H9 (cell line): ENCODE measurements around the gene PRRC1. TPM values are rescaled to one million over a fixed set of nuclear protein-coding genes. Genes with fewer than 3 reads are reported as not detected.

Source experiments
- DNase-seq: peaks from one replicate; pipeline ENCODE4 v3.0.0-alpha.2; 2017
- H2AFZ ChIP-seq: one replicate; pipeline ENCODE4 v1.6.1; 2013; ENCODE audit warnings: mild to moderate bottlenecking, low read length, control low read depth, moderate library complexity
- H2AK5ac ChIP-seq: 2 replicates; pipeline ENCODE4 v1.6.1; 2013; ENCODE audit warnings: low read length, control low read depth, mixed read lengths; ENCODE audit not compliant: insufficient read length
- H2BK120ac ChIP-seq: one replicate; pipeline ENCODE4 v1.6.1; 2013; ENCODE audit warnings: low read depth, mild to moderate bottlenecking, low read length, control low read depth, inconsistent platforms; ENCODE audit not compliant: poor library complexity, severe bottlenecking
- H2BK12ac ChIP-seq: 2 replicates; pipeline ENCODE4 v1.6.1; 2013; ENCODE audit warnings: low read length, control low read depth, mixed read lengths, low read depth; ENCODE audit not compliant: insufficient read length
- H2BK15ac ChIP-seq: 2 replicates; pipeline ENCODE4 v1.6.1; 2013; ENCODE audit warnings: low read depth, low read length, control low read depth
- H2BK20ac ChIP-seq: one replicate; pipeline ENCODE4 v1.6.1; 2013; ENCODE audit warnings: low read depth, mild to moderate bottlenecking, low read length, control low read depth, inconsistent platforms; ENCODE audit not compliant: poor library complexity, severe bottlenecking
- H2BK5ac ChIP-seq: 2 replicates; pipeline ENCODE4 v1.6.1; 2013; ENCODE audit warnings: low read length, control low read depth, mixed read lengths; ENCODE audit not compliant: insufficient read length
- H3K14ac ChIP-seq: 2 replicates; pipeline ENCODE4 v1.6.1; 2013; ENCODE audit warnings: low read length, control low read depth; ENCODE audit not compliant: insufficient read depth
- H3K18ac ChIP-seq: 2 replicates; pipeline ENCODE4 v1.6.1; 2013; ENCODE audit warnings: low read depth, mild to moderate bottlenecking, mixed read lengths, low read length, control low read depth; ENCODE audit not compliant: insufficient read length
- H3K23ac ChIP-seq: 2 replicates; pipeline ENCODE4 v1.6.1; 2013; ENCODE audit warnings: low read length, control low read depth, mixed read lengths, low read depth; ENCODE audit not compliant: insufficient read length
- H3K23me2 ChIP-seq: 2 replicates; pipeline ENCODE4 v1.6.1; 2013; ENCODE audit warnings: low read depth, mild to moderate bottlenecking, mixed read lengths, low read length, control low read depth; ENCODE audit not compliant: insufficient read length, poor library complexity, severe bottlenecking
- H3K27ac ChIP-seq: 2 replicates; pipeline ENCODE4 v1.5.1; 2013; ENCODE audit warnings: low read length, control low read depth, mixed read lengths, low read depth; ENCODE audit not compliant: insufficient read length
- H3K27me3 ChIP-seq: 2 replicates; pipeline ENCODE4 v1.6.1; 2013; ENCODE audit warnings: low read length, control low read depth, inconsistent platforms; ENCODE audit not compliant: insufficient read depth
- H3K4ac ChIP-seq: 2 replicates; pipeline ENCODE4 v1.6.1; 2013; ENCODE audit warnings: low read depth, mild to moderate bottlenecking, control low read depth, inconsistent platforms, low read length, moderate library complexity
- H3K4me1 ChIP-seq: 2 replicates; pipeline ENCODE4 v1.6.1; 2013; ENCODE audit warnings: low read length, control low read depth, inconsistent platforms; ENCODE audit not compliant: insufficient read depth
- H3K4me2 ChIP-seq: 2 replicates; pipeline ENCODE4 v1.6.1; 2013; ENCODE audit warnings: low read length, control low read depth, mixed read lengths; ENCODE audit not compliant: insufficient read length, insufficient read depth
- H3K56ac ChIP-seq: 2 replicates; pipeline ENCODE4 v1.6.1; 2013; ENCODE audit warnings: low read depth, mild to moderate bottlenecking, mixed read lengths, low read length, control low read depth; ENCODE audit not compliant: insufficient read length
- H3K79me1 ChIP-seq: 2 replicates; pipeline ENCODE4 v1.6.1; 2013; ENCODE audit warnings: low read depth, mild to moderate bottlenecking, moderate library complexity, low read length, control low read depth, inconsistent platforms; ENCODE audit not compliant: insufficient read depth, poor library complexity, severe bottlenecking
- H3K79me2 ChIP-seq: 2 replicates; pipeline ENCODE4 v1.6.1; 2013; ENCODE audit warnings: low read length, control low read depth, inconsistent platforms; ENCODE audit not compliant: insufficient read depth
- H3K9ac ChIP-seq: 2 replicates; pipeline ENCODE4 v1.6.1; 2013; ENCODE audit warnings: low read length, control low read depth, mixed read lengths; ENCODE audit not compliant: insufficient read length; ENCODE audit errors: extremely low read depth
- H3K9me3 ChIP-seq: one replicate; pipeline ENCODE4 v1.6.1; 2013; ENCODE audit warnings: low read depth, low read length, inconsistent platforms; ENCODE audit not compliant: control insufficient read depth
- H3T11ph ChIP-seq: one replicate; pipeline ENCODE4 v1.6.1; 2013; ENCODE audit warnings: mild to moderate bottlenecking, low read length, control low read depth, inconsistent platforms
- H4K20me1 ChIP-seq: one replicate; pipeline ENCODE4 v1.6.1; 2013; ENCODE audit not compliant: control insufficient read depth, insufficient read length, insufficient read depth
- H4K5ac ChIP-seq: 2 replicates; pipeline ENCODE4 v1.6.1; 2013; ENCODE audit warnings: low read depth, mild to moderate bottlenecking, mixed read lengths, low read length, control low read depth; ENCODE audit not compliant: insufficient read length
- H4K8ac ChIP-seq: replicated peaks from 2 replicates; pipeline ENCODE4 v1.6.1; 2013; ENCODE audit warnings: low read length, control low read depth, mixed read lengths, low read depth; ENCODE audit not compliant: insufficient read length
- H4K91ac ChIP-seq: 2 replicates; pipeline ENCODE4 v1.6.1; 2013; ENCODE audit warnings: low read depth, mild to moderate bottlenecking, moderate library complexity, mixed read lengths, low read length, control low read depth; ENCODE audit not compliant: insufficient read length
- H3K27ac Mint-ChIP-seq, 3 experiments: 2 replicates in 2 of 3; 3 replicates in 1 of 3; pipeline ENCODE4 v1.8.0; 2020 to 2021; ENCODE audit warnings: mixed read lengths in 3 of 3, mild to moderate bottlenecking in 1 of 3, moderate library complexity in 1 of 3
- H3K27me3 Mint-ChIP-seq: 2 replicates; pipeline ENCODE4 v1.8.0; 2021; ENCODE audit warnings: low read depth, mild to moderate bottlenecking, moderate library complexity, mixed read lengths
- H3K36me3 Mint-ChIP-seq, 3 experiments: 2 replicates in 2 of 3; 3 replicates in 1 of 3; pipeline ENCODE4 v1.8.0; 2020 to 2021; ENCODE audit warnings: low read depth in 3 of 3, mixed read lengths in 3 of 3; ENCODE audit not compliant: insufficient read depth in 1 of 3
- H3K4me1 Mint-ChIP-seq, 2 experiments: 2 replicates each; pipeline ENCODE4 v1.8.0; 2020; ENCODE audit warnings: mixed read lengths in 2 of 2
- H3K4me3 Mint-ChIP-seq, 2 experiments: 2 replicates in 1 of 2; 3 replicates in 1 of 2; pipeline ENCODE4 v1.8.0; 2020 to 2021; ENCODE audit warnings: mild to moderate bottlenecking in 2 of 2, mixed read lengths in 2 of 2, moderate library complexity in 1 of 2
- H3K9me3 Mint-ChIP-seq, 2 experiments: 2 replicates in 1 of 2; 3 replicates in 1 of 2; pipeline ENCODE4 v1.8.0; 2020; ENCODE audit warnings: mild to moderate bottlenecking in 2 of 2, mixed read lengths in 2 of 2, moderate library complexity in 1 of 2
- CTCF ChIP-seq: fragments of 200-600 bp; sonication (generic); conservative IDR thresholded peaks from 3 replicates; pipeline ENCODE4 v1.8.0; 2021; ENCODE audit warnings: antibody characterized with exemption, mild to moderate bottlenecking
- WGBS: extraction: QIAGEN DNeasy Blood & Tissue Kit; methylation state at CpG from one replicate; pipeline ENCODE4 v1.1.7; 2013; ENCODE audit warnings: missing lambda C conversion rate, low lambda C conversion rate, mixed read lengths; ENCODE audit not compliant: insufficient read length; ENCODE audit errors: extremely low coverage; 5-methylcytosine and 5-hydroxymethylcytosine counted together
- total RNA-seq: library from RNA; stranded (reverse); gene quantifications from 2 replicates; pipeline ENCODE4 v1.2.1, GENCODE V29; 2021

The PRRC1 gene
- total RNA-seq, 1 experiment from 2014 or later, result 70.7 TPM

GRCh38 chr5:127551410-127552041 is 34.1 kb downstream of the PRRC1 start:
- H3K4me2 ChIP-seq, result no peak overlapping the region
- no peaks in the 10 kb centered on the region for H3K79me1 ChIP-seq
- no peak overlapping the region for H2AK5ac ChIP-seq
- no peak overlapping the region for H4K8ac ChIP-seq
- no peak overlapping the region for H2AFZ ChIP-seq
- H3K23me2 ChIP-seq, result no peaks in the 10 kb centered on the region
- no CpG with 5 or more reads among the region's 9 CpGs for WGBS
- DNase-seq, result no peak
- Mint-ChIP-seq H3K27me3 (no peaks in the 10 kb centered on the region), H3K4me3 (no peak overlapping the region), H3K4me1 (no peaks in the 10 kb centered on the region), H3K36me3 (peaks cover 14 to 44% (median 38%) of the 10 kb centered on the region in 3 experiments; a peak in 6 of 7 replicates), H3K9me3 (no peaks in the 10 kb centered on the region), H3K27ac (no peak overlapping the region)
- no peak overlapping the region for H3K14ac ChIP-seq
- H2BK20ac ChIP-seq, result no peak overlapping the region
- no peaks in the 10 kb centered on the region for H3K4me1 ChIP-seq
- H3K56ac ChIP-seq, result no peak overlapping the region
- H4K5ac ChIP-seq, result no peak overlapping the region
- no peak overlapping the region for H3T11ph ChIP-seq
- no peak for TF ChIP-seq CTCF
- no peak overlapping the region for H3K18ac ChIP-seq
- no peak overlapping the region for H4K91ac ChIP-seq
- no peak overlapping the region for H3K4ac ChIP-seq
- H2BK12ac ChIP-seq, result no peak overlapping the region
- no peak overlapping the region for H3K27ac ChIP-seq
- H2BK15ac ChIP-seq, result no peak overlapping the region
- H2BK120ac ChIP-seq, result no peak overlapping the region
- no peaks in the 10 kb centered on the region for H3K9me3 ChIP-seq
- H2BK5ac ChIP-seq, result no peak overlapping the region
- no peak overlapping the region for H3K9ac ChIP-seq
- no peaks in the 10 kb centered on the region for H3K27me3 ChIP-seq
- no peaks in the 10 kb centered on the region for H4K20me1 ChIP-seq
- no peak overlapping the region for H3K23ac ChIP-seq
- no peaks in the 10 kb centered on the region for H3K79me2 ChIP-seq
